Stimulated activated CD8-positive, alpha-beta memory T cell treated with anti-CD3 and anti-CD28 coated beads, Interleukin-12 subunit alpha, Interleukin-12 subunit beta, amount 100 ng/mL, for 1 hour (primary cell): ENCODE measurements around the gene ZBTB7C.

ENCODE experiments used
- DNase-seq: peaks from one replicate; pipeline ENCODE4 v3.0.0-alpha.2; 2020; ENCODE audit warnings: low read depth

Gene ZBTB7C

DNA sequence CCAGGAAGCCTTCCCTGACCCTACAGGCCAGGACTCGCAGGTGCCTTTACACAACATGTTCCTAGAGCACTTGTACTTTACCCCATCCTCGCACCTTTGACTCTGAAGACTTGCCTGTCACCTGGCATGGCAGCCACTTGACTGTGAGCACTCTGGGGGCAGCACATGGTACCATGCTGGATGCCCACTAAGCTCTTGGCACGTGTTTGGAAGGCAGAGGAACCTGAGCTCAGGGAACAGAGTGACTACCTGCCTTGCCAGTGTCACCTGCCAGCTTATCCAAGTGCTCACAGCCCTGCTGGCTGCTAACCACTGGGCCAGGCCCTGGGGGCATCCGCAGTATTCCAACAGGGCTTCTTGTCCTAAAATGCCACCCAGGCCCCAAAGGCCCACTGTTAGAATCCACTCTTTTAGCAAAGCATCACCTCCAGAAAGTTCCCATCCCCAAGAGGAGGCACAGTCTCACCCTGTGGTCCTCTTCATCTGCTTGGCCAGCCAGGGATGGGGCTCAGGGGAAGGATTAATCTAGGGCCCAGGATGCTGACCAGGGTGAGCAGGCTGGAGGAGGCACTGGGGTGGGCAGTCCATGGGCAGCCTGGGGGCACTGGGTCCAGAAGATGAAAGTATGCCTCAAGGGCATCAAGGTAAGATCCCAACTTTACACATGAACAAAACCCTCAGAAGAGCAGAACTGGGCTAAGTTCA lies 57.0 kb downstream of the ZBTB7C start:
- DNase-seq: no peak

DNA sequence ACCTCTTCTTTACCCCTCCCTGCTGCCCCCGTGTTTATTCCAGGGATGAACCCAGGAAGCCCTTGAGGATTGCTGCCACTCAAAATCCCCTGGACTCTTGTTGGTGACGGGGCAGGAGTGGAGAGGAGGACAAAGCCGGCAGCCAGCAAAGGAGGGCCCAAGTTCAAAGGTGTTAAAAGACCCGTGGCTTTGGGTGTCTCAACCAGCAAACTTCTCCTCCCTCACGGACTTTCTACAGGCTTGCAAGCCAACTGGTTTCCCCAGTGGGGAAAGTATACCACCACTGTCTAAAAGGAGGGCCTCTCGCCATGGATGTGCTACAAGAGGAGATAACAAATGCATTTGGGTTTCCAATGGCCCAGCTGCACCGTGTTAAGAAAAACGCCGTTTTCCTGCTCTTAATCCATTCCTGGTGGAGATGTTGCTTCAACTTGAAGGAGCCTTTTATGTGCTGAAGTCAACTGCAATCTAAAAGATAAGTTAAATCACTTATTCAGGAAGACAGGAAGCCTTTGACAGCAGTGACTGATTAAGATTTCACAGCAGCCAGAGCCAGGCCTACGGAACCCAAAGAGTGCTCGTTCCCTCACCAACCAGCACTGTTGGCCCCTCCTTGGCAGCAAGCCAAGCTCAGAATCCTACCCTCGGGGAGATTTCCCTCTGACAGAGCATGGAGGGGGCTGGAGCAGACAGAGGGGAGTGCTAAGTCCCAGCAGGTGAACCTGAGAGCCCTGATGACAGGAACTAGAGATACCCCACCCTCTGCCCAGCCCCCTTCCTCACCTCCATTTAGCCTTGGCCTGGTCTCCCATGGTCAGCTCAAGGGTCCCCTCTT lies 57.8 kb downstream of the ZBTB7C start:
- no peak for DNase-seq

DNA sequence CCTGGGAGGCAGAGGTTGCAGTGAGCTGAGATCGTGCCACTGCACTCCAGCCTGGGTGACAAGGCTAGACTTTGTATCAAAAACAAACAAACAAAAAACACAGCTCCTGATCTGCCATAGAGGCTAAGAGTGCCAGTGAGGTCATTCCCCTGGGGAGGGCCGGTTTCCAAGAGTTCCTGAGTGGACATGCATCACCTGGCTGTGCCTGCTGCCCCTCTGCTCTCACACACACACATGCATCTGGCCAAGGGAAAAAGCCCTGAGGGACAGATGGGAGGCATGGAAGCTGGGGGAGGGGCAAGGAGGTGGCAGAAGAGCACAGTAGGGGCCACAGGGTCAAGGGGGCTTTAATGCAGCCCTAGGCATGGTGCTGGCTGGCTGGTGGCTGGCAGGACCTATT lies 60.4 kb downstream of the ZBTB7C start:
- no peak for DNase-seq

DNA sequence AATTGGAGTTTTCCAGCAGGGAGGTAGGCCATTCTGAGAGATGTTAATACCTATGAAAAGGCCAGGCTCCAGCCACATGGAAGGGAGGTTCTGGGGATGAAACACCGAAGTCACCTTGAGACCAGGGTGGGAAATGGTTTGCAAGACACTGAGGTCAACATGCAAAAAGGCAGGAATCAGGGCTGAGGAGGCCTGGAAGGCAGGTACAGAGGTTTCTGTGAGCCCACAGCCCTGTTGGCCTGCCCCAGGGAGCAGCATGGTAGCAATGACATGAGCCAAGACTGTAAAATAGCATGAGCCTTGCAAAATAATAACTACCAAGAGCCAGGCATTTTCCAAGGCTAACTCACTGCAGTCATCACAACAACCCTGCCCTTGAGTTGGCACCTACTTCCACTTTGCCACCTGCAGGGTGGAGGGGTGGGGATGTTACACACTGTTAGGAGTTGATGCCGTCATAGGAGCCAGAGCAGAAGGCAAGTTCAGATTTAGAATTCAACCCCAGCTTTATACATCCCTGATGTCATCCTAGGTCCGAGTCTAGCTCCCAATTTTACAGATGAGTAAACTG lies 61.3 kb downstream of the ZBTB7C start:
- DNase-seq: no peak

DNA sequence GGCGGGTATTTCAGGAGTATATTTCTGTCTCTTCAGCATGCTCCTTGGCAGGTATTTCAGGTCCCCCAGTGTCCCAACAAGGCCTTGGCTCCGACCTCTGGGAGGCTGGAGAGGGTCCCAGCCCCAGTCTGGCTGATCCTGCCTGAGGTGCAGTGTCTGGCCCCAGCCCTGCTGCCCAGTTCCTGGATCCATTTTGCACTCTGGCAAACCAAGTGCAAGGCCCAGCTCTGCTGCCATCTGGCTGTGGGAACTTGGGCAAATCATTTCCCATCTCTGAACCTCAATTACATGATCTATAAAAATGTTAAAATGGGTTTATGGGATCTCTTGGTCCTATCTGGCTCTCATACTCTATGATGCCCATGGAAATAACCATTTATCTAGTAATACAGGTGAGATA lies 63.6 kb downstream of the ZBTB7C start:
- DNase-seq: no peak

DNA sequence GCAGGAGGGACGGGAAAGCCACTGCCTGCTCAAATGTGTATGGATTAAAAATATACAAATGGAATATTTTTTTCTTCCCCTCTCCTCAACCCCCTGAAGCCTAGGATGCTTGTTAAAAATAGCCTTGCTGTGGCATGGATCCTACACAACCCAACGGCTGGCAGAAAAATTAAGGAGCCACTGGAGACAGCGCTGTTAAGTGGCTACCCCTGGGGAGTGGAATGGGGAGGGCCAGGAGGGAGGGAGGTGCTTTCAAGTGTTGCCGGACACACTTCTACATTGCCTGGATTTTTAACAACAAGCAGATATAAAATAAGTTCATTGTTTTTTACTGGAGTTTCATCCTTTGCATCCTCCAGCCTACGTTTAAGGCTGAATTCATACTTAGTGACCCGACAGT lies 66.6 kb downstream of the ZBTB7C start:
- DNase-seq: no peak

DNA sequence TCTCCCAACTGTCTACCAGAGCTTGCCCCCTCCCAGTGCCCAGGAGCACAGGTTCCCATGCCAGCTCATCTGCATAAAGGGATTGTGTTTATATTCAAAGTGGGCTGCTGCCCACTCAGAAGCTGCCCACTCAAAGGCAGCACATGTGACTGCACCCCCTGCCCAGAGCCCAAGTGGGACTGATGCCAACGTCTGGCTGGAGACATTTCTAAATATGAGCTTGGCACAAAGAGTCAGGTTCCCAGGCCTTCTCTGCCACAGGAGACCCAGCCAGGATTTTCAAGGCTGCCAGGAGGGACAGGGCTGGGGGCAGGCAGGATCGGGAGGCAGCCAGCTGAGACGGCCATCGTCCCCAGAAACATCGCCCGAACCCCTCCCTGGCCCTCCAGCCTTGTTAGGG lies 67.1 kb downstream of the ZBTB7C start:
- no peak for DNase-seq

DNA sequence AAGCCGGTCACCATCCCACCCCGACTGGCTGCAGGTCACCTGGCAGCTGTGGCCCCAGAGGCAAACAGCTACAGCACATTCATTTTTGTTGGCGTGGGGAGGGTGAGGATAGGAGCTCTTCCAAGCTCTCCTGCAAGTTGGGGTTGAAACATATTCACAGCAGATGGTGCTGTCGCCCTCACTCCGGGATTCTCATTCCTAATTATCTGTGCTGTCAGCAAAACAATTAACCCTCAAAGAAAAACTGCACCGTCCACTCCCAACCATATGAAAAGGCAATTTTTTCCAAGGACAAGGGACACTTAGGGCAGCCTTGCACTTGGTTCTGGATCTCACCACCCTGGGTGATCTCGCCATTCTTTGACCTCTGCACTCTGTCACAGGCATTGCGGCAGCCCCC lies 68.6 kb downstream of the ZBTB7C start:
- DNase-seq: no peak

DNA sequence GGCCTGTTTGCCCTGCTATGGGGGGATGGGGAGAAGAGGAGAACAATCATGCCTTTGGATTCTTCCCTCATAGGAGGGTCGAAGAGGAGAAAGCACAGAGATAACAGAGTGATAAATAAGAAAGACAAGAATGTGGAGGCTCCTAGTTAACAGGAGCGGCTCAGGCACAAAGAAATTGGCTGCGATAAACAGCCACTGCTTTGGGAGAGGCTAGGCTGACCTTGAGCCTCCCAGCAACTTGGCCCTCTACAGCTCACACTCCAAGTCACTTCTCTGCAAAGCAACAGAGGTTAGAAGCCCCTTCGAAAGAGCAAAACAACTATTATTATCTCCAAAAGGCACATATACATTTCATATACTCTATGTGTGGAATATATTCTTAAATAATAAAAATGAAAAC lies 69.5 kb downstream of the ZBTB7C start:
- DNase-seq: no peak

DNA sequence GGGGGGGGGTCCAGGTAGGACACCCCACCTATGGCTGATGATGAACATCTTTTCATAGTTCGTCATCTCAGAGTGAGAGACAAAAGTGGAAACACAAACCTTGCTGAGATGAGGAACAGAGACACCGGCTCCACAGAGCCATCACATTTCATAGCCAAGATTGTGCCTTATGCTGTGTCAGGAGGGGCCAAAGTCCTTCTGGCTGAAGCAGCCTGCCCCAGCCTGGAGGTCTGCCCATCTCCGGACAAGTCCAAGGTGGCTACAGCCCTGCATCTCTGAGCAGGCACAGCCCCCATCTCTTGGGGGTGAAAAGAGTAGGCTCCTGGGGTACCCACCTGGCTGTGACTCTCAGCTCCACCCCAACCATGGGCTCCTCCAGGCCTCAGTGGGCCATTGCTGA lies 70.3 kb downstream of the ZBTB7C start:
- DNase-seq: no peak

DNA sequence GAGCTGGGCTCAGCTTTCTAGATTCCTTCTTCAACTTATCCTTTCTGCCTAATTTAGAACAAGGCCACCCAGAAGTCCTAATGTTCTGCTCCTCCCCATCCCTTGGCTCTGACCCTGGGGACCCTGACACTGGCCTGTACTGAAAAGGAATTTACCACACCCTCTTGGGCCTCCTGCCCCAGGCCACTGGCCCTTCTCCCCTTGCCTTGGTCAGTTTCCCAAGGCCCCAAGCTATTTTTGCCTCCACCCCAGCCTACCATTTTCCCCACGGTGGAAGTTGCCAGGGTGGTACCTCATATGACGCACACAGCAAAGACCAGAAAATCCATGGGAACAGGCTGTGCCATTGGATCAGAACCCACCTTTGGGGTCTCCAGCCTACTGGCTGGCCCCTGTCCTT lies 72.1 kb downstream of the ZBTB7C start:
- DNase-seq: no peak

DNA sequence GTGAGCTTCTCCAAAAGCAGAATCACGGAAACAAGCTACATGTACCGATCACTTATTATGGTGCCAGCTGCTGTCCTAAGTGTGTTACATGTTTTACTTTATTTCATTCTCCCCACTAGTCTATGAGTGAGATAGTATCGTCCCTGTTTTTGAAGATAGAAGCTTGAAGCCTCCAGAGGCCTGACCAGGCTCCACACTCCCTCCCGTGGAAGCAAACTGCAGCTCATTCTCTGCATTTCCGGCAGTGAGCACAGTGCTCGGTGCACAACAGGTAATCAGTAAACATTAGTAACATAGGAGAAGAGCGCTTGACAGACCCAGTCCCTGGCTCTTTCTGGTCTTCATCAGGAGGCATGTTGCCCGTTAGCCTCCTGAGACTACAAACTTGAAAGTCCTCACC lies 72.9 kb downstream of the ZBTB7C start:
- no peak for DNase-seq

DNA sequence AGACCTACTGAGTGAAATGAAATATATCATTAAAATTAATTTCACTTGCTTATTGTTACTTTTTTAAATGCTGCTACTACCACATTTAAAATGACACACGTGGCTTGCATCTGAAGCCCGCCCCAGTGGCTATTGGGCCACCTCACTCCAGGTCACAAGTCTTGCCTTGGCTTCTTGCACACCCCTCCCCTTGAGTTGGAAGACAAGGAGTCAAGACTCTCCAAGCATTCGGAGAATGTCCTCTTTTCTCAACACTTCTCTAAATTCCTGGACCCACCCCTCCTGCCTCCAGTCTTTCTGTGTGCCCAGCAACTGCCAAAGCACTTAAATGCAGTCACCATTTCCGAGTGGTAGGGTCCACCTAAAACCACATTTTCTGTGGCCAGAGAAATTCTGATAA lies 73.4 kb downstream of the ZBTB7C start:
- no peak for DNase-seq

DNA sequence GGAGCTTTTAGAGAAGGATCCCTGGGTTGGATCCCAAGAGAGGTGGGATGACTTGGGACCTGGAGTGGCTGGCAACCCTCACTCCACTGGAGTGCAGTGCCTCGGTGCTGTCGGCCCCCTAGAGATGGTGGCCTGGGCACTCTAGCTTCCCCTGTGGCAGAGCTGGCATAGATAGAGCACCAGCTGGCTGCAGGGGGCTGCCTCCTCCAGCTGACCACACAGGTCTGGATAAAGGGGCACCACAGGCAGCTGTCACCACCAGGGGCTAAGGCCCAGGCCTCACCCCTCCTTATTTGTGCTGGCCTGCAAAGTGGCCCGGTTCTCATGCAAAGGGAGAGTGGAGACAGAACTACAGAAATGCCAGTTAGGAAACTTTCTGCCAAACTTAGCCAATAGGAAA lies 74.3 kb downstream of the ZBTB7C start:
- DNase-seq: no peak

DNA sequence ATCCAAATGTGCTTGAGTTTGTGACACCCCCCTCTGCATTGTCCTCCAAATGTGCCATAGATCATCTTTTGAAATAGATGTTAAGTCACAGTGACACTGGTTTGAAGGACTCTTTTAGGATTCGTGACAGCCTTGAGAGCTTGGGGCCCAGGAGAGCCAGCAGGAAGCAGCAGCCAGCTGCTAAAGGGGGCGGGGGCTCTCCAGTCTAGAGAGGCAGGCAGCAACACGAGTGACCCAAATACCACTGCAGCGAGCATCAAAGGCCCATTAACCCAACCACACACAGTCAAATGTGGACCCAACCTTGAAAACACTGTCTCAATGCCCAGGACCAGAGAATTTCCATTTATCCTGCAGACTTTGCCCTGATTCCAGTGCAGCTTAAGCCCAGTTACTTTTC lies 75.6 kb downstream of the ZBTB7C start:
- DNase-seq: no peak

DNA sequence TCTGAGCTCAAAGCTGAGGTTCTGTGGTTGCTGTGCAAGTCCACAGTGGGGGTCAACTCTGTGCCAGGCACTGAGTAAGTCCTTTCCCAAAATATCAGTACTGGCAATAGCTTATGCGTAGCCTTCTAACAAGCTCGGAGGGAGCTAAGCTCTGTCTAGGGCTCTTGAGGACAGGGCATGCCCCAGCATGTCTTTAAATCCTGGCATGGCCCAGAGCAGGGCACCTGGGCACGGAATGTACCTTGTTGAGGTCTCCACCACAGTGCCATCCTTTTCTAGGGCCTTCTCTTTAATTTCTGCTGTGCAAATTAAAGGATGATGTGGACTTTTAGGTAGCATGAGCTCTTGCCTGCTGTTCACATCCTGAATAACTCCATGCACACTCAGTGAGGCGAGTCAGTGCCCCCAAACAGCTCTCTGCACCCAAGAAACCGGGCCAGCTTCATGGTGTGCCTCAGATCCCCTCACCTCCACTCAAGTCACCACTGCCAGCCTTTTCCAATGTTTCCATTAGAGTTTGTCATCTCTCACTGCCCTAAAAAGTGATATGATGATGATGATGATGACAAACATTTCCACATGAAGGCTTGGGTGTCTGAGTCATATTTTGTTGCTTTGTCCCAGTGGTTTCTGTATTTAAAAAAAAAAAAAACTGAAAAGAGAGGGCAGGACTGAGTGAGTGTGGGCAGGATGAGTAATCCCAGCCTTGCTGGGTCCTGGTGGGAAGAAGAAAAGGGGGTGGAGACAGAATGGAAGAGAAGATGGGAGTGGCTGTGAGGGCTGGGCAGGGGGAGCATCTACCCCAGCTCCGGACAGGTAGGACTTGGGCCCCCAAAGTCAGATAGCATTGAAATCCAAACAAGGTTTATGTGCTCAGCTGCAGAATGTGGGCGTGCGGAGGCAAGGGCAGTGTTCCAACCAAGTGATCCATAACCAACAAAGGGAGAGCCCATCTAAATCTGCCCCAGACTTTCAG lies 78.9 kb downstream of the ZBTB7C start:
- no peak for DNase-seq

DNA sequence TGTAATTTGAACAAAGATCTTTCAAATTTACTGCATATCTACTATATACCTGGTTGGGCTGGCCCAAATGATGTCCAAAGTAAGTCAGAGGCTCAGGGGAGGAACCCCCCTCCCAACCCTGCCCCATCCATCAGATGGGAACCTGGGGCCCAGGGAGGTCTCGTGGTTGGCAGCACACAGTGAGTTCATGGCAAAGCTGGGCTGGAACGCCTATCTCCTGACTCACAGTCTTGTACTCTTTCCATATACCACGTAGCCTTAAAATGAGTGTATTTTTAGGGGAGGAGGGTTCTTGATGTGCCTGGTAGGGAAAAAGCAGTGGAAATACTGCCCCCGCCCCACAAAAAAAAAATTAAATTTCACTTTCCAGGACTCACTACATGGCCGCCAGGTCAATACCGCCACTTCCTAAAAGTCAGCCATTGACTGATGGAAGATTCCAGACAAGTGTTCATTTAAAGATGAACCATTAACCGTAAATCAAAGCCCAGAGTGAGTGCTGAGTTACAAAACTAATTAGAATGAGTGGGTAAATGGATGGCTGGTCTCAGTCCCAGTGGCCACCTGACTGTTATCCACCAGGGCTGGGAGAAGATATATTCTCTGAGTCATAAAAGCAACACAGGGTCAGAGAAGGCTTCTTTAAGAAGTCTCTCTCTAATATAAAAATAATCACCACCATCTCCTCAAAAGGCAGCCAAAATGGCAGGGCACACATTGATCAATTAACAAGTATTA lies 80.5 kb downstream of the ZBTB7C start:
- DNase-seq: no peak

DNA sequence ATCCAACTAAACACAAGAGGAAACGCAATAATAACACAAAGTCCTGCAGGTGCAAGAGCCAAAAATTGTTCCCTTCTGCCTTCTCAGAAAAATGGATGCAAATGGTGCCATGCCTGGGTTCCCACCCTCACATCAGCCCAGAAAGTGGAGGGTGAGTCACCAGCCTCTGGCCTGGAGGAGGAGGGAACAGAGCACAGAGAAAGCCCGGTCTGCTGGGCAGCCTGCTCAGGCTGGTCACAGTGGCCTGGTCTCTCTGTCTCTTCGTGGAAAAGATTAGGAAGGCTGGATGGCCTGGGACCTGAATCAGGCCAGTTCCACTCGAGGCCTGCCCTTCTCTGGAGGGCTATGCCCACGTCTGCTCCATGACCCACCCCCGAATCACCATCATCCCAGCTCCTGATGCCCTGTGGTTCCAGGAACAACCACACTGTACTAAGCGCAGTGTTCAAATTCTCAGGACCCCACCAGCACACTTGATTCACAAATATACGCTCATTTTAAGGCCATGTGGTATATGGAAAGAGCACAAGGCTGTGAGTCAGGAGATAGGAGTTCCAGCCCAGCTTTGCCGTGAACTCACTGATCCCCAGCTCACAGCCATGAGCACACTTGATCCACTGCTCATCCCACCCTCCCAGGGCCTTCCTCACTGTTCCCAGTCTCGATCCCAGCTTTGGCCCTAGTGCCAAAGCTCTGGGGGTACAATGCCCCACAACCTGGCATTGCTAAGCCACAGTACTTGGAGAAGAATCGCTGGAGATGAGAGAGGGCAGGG lies 82.1 kb downstream of the ZBTB7C start:
- DNase-seq: no peak

DNA sequence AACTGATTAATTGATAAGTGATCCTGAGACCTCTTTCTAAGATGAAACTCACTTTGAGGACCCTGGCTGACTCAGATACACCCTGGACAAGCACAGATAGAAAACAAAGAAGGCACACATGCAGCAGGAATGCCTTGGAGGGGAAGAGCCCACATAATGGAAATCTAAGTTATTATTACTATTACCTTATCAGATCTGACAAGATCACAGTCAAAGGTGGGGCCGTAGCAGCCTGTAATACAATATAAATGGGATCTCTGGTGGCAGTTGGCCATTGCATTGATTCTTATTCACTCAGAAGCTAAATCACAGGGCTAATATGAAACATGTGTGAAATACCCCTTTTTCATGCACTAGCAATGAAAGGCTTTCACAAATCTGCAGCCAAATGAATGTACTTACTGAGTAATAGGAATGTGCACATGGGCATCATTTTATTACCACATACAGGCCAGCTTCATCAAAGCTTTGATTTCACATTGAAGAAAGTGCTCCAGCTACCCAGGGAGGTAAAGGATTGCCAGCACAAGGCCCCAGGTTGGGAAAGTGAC lies 84.0 kb downstream of the ZBTB7C start:
- no peak for DNase-seq

DNA sequence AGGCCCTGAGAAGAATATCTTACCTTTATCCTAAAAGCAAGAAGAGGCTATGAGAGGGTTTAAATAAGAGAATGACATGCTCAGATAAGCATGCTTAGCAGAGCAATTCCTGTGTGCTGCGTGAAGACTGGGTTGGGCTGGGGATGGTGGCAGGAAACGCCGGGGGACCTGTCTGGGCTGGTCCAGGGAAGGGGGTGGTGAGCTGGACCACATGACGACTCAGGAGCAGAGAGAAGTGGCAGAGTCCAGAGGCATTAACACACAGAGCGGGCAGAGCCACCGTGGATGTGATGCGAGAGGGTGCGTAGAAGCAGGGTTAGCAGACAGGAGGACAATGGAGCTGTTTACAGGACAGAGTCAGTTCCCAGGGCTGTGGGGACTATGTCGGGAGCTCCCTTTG lies 84.5 kb downstream of the ZBTB7C start:
- no peak for DNase-seq
